ENCODE results near the gene CDC42BPA. TPM values are rescaled to one million over a fixed set of nuclear protein-coding genes. Genes with fewer than 3 reads are reported as not detected.

The CDC42BPA gene
- total RNA-seq, 1 experiment from 2014 or later: 32.0 TPM

DNA sequence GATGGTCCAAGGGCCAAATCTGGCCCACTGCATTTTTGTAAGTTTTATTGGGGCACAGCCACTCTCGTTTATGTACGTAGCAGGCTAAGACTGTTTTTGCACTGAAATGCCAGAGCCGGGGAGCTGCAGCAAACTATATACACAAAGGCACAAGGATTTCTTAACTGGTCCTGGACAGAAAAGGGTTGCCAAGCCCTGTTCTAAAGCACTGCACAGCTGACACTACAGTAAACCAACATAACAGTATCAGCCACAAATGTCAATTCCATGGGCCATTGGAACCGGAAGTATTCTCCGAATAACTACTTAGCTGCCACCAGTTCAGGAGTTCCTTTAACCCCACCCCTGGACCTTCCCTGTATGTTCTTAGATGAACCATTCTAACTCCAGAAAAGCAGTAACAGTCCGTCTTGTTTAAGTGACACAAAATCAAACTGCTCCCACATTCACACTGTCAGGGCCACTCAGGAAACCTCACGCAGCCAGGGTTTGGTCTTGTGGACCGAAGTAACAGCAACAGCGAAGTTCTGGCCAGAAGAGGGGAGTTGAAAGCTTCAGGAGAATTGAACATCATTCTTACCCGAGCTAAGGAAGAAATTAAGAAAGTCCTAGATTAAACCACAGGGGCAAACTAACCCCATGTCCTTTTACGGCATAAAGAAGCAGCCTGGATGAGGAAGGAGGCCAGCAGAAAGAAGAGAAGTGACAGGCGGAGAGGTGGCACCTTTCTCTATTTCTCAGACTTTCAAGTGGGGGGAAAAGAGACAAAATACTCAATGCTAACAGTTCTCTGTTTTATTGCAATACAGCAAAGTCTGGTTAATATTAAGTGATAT is 329.0 kb downstream of the CDC42BPA start:
- Histone ChIP-seq H3K79me2 (ENCODE audit: low read length) (no peaks in the 10 kb centered on the region), H3K36me3 (ENCODE audit: low read depth, low read length) (peaks cover 16% of the 10 kb centered on the region), H2AFZ (ENCODE audit: low read length) (no peak overlapping the region), H3K27ac (ENCODE audit: low read length) (no peak overlapping the region), H4K20me1 (ENCODE audit: low read length) (no peaks in the 10 kb centered on the region), H3K9me2 (replicated peaks; ENCODE audit: low read length) (no peaks in the 10 kb centered on the region), H3K9ac (ENCODE audit: low read length) (no peak overlapping the region), H3K4me3 (ENCODE audit: low read length) (no peak overlapping the region), H3K9me3 (ENCODE audit: low read length) (no peaks in the 10 kb centered on the region), H3F3A (ENCODE audit: low read length, unreplicated experiment) (no peaks in the 10 kb centered on the region), H3K4me2 (ENCODE audit: low read length) (no peak overlapping the region), H3K27me3 (ENCODE audit: low read length) (no peaks in the 10 kb centered on the region), H3K4me1 (ENCODE audit: insufficient read depth, low read length) (peaks cover 12% of the 10 kb centered on the region)
- no TSS peak for BruUV-seq (replicated peaks)
- DNase-seq (no peak), ATAC-seq (no peak)
- intact Hi-C loops (cut with micrococcal nuclease): no loop called here
- no peak for TF ChIP-seq EZH2phosphoT487 (IDR thresholded peaks at IDR 0.05; ENCODE audit: borderline replicate concordance, low read length)
- TF ChIP-seq EZH2 (IDR thresholded peaks at IDR 0.05; ENCODE audit: low read length, unreplicated experiment): no peak
- ChIA-PET CTCF (no interaction called here), POLR2A (ENCODE audit: unreplicated experiment) (interaction anchor here (0.7 kb wide), 1 partner anchor 69 kb away, joined by 3 read pairs; no protein-coding TSS in a partner anchor)

DNA sequence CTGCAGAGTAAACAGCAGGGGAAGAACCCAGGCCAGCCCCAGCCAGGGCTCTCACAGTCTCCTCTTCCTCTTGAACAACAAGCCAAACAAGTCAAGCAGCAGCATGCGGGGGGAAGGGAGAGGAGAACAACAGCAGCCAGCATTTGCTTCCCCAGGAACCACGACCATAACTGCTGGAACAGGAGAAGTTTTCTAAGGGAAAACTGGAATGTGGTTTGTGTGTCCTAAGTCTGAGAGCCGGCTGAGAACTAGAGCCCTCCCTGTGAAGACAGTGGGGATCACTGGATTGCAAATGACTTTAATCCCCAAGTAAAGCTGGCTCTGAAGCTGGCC is 330.0 kb downstream of the CDC42BPA start:
- Histone ChIP-seq H3K27ac (ENCODE audit: low read length) (no peak overlapping the region), H3K36me3 (ENCODE audit: low read depth, low read length) (peaks cover 16% of the 10 kb centered on the region), H3K27me3 (ENCODE audit: low read length) (no peaks in the 10 kb centered on the region), H3K4me1 (ENCODE audit: insufficient read depth, low read length) (peaks cover 12% of the 10 kb centered on the region), H3K9me3 (ENCODE audit: low read length) (no peaks in the 10 kb centered on the region), H2AFZ (ENCODE audit: low read length) (no peak overlapping the region), H3K9ac (ENCODE audit: low read length) (no peak overlapping the region), H3K4me3 (ENCODE audit: low read length) (no peak overlapping the region), H3K9me2 (replicated peaks; ENCODE audit: low read length) (no peaks in the 10 kb centered on the region), H4K20me1 (ENCODE audit: low read length) (no peaks in the 10 kb centered on the region), H3F3A (ENCODE audit: low read length, unreplicated experiment) (no peaks in the 10 kb centered on the region), H3K79me2 (ENCODE audit: low read length) (no peaks in the 10 kb centered on the region), H3K4me2 (ENCODE audit: low read length) (peak overlapping the region; percentile 40; the same call in 1 of the 2 replicates)
- ATAC-seq (peak; percentile 51), DNase-seq (peak; percentile 65)
- BruUV-seq (replicated peaks): no TSS peak
- ChIA-PET POLR2A (ENCODE audit: unreplicated experiment) (no interaction called here), CTCF (no interaction called here)
- intact Hi-C loops (cut with micrococcal nuclease): no loop called here
- no peak for TF ChIP-seq EZH2phosphoT487 (IDR thresholded peaks at IDR 0.05; ENCODE audit: borderline replicate concordance, low read length)
- TF ChIP-seq, protein P1, sequence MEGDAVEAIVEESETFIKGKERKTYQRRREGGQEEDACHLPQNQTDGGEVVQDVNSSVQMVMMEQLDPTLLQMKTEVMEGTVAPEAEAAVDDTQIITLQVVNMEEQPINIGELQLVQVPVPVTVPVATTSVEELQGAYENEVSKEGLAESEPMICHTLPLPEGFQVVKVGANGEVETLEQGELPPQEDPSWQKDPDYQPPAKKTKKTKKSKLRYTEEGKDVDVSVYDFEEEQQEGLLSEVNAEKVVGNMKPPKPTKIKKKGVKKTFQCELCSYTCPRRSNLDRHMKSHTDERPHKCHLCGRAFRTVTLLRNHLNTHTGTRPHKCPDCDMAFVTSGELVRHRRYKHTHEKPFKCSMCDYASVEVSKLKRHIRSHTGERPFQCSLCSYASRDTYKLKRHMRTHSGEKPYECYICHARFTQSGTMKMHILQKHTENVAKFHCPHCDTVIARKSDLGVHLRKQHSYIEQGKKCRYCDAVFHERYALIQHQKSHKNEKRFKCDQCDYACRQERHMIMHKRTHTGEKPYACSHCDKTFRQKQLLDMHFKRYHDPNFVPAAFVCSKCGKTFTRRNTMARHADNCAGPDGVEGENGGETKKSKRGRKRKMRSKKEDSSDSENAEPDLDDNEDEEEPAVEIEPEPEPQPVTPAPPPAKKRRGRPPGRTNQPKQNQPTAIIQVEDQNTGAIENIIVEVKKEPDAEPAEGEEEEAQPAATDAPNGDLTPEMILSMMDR (conservative IDR thresholded peaks at IDR 0.05; ENCODE audit: low read depth, low read length): no peak
- no peak for TF ChIP-seq EZH2 (IDR thresholded peaks at IDR 0.05; ENCODE audit: low read length, unreplicated experiment)

DNA sequence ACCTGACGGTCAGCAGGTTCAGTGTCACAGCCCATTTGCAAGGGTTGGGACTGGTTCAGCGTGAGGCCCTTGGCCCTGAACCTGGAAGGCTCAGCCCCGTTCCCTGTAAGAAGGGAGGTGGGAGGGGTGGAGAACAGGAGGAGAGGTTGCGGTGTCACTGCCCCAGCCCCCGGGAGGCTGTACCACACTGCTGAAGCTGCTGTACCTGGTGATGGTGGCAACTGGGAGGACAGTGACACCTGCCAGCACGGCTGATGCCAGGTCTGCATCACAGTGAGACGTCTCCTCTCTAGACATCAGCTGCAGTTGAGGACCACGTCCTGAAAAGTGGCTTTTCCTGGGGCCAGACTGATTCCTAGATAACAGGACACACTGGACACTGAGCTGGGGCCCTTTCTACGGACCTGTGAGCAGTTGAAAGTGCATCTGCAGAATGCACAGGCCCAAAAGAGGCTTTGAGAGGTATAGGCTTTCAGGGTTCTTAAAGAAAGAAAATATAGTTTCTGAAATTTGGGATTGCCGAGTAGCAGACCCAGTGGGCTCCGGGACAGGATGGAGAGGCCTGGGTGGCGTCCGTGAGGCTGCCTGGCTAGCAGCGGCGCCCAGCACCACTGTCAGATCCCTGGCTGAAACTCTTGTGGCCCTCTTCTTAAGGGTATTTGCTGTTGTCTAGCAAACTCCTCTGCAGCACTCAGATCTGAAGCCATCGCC is 330.5 kb downstream of the CDC42BPA start:
- intact Hi-C loops (cut with micrococcal nuclease): no loop called here
- no peak for DNase-seq
- no peaks in the 10 kb centered on the region for H3K79me2 ChIP-seq (ENCODE audit: low read length)
- peaks cover 16% of the 10 kb centered on the region for H3K36me3 ChIP-seq (ENCODE audit: low read depth, low read length)
- H3K4me2 ChIP-seq (ENCODE audit: low read length): peak overlapping the region; percentile 40; the same call in 1 of the 2 replicates
- ChIA-PET CTCF (no interaction called here), POLR2A (ENCODE audit: unreplicated experiment) (no interaction called here)
- no peaks in the 10 kb centered on the region for H3K27me3 ChIP-seq (ENCODE audit: low read length)
- H3K9me2 ChIP-seq (replicated peaks; ENCODE audit: low read length): no peaks in the 10 kb centered on the region
- ATAC-seq: no peak
- H3F3A ChIP-seq (ENCODE audit: low read length, unreplicated experiment): no peaks in the 10 kb centered on the region
- no peak overlapping the region for H3K4me3 ChIP-seq (ENCODE audit: low read length)
- H3K9ac ChIP-seq (ENCODE audit: low read length): no peak overlapping the region
- no TSS peak for BruUV-seq (replicated peaks)
- peaks cover 12% of the 10 kb centered on the region for H3K4me1 ChIP-seq (ENCODE audit: insufficient read depth, low read length)
- no peaks in the 10 kb centered on the region for H3K9me3 ChIP-seq (ENCODE audit: low read length)
- no peak overlapping the region for H3K27ac ChIP-seq (ENCODE audit: low read length)
- no peaks in the 10 kb centered on the region for H4K20me1 ChIP-seq (ENCODE audit: low read length)
- H2AFZ ChIP-seq (ENCODE audit: low read length): no peak overlapping the region
- TF ChIP-seq EZH2phosphoT487 (IDR thresholded peaks at IDR 0.05; ENCODE audit: borderline replicate concordance, low read length) (no peak), EZH2 (IDR thresholded peaks at IDR 0.05; ENCODE audit: low read length, unreplicated experiment) (no peak)
- TF ChIP-seq, protein P1 (conservative IDR thresholded peaks at IDR 0.05; ENCODE audit: low read depth, low read length): no peak
